Measurements from ENCODE around the gene AMPH.

The AMPH gene

DNA sequence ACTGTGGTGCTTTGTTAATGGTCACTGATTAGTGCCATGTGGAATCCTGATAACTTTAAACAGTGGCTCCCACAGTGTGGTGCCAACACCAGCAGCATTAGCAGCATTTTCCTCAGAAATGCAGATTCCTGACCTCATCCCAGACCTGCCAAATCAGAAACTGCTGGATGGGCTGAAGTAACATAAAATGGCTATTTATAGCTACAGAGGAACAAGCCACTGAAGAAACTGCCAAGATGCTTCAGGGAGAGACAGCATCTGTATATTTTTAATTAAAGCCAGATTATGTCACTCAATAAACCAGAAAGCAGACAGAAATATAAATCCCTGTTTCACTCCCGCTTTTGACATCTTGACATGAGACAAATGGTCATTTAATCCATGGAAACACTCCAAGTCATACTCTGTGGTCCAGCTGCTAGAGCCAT is 178.5 kb downstream of the AMPH start:
- Histone ChIP-seq H3K23ac (ENCODE audit: low read depth, low read length, poor library complexity) (no peak overlapping the region), H4K91ac (ENCODE audit: low read depth, low read length, poor library complexity) (no peak overlapping the region), H3K9ac (ENCODE audit: low read depth, low read length, poor library complexity) (no peak overlapping the region), H2BK5ac (ENCODE audit: low read length) (no peak overlapping the region), H3K27me3 (ENCODE audit: control insufficient read depth in 3 of 3, insufficient read depth in 3 of 3, low read depth in 1 of 3, low read length in 3 of 3) (no peaks in the 10 kb centered on the region), H3K79me1 (ENCODE audit: low read depth, low read length) (no peaks in the 10 kb centered on the region), H3K27ac (replicated peaks; ENCODE audit: low read length) (no peak overlapping the region), H2AK5ac (ENCODE audit: low read depth, low read length) (no peak overlapping the region), H3K36me3 (replicated peaks in 1 of 2; ENCODE audit: control insufficient read depth in 2 of 2, insufficient read depth in 2 of 2, low read length in 2 of 2) (peaks cover 0 to 2% of the 10 kb centered on the region in 2 donors), H2BK12ac (ENCODE audit: low read length) (no peak overlapping the region), H3K18ac (ENCODE audit: low read length) (no peak overlapping the region), H3K14ac (ENCODE audit: low read length) (no peak overlapping the region), H3K4me3 (ENCODE audit: low read length in 2 of 2) (no peak overlapping the region), H2BK120ac (ENCODE audit: low read depth, low read length) (no peak overlapping the region), H3K4ac (ENCODE audit: low read length) (no peak overlapping the region), H2AFZ (ENCODE audit: low read length) (no peak overlapping the region), H3K4me1 (ENCODE audit: control insufficient read depth in 2 of 2, insufficient read depth in 1 of 2, low read depth in 1 of 2, low read length in 2 of 2) (peaks cover 0 to 2% of the 10 kb centered on the region in 2 donors), H4K8ac (ENCODE audit: low read depth, low read length) (no peak overlapping the region), H2BK15ac (ENCODE audit: low read length) (no peak overlapping the region), H3K4me2 (ENCODE audit: insufficient read depth, low read length, poor library complexity, severe bottlenecking) (no peak overlapping the region), H3K9me3 (replicated peaks in 1 of 2; ENCODE audit: control insufficient read depth in 2 of 2, insufficient read depth in 1 of 2, low read depth in 1 of 2, low read length in 2 of 2) (no peaks in the 10 kb centered on the region)
- DNase-seq (ENCODE audit: low spot score), result no peak
- no CpG with 5 or more reads among the region's 1 CpG for WGBS, 2 donors (ENCODE audit: extremely low coverage in 2 of 2, insufficient read length in 2 of 2, insufficient replicate concordance in 1 of 2)

DNA sequence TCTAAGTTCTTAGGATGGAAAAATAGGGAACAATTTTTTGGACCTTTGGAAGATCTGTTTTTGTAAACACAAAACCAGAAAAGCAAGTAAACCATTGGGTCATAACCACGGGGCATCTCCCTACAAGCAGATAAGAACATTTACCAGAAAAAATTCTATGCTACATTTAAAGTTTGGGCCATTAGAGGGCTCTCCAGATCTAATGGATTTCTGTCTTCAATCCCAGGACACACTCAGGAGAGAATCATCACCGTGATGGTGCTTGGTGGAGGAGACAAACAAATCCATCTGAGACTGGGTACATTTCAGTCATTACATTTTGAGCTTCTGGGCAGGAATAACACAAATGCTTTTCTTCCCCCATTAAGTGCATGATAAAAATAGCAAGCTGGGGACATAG is 179.3 kb downstream of the AMPH start:
- no peak overlapping the region for H3K4me2 ChIP-seq (ENCODE audit: insufficient read depth, low read length, poor library complexity, severe bottlenecking)
- H3K27ac ChIP-seq (replicated peaks; ENCODE audit: low read length), result no peak overlapping the region
- H3K4me3 ChIP-seq (ENCODE audit: low read length in 2 of 2), result no peak overlapping the region
- H3K14ac ChIP-seq (ENCODE audit: low read length), result no peak overlapping the region
- no peaks in the 10 kb centered on the region for H3K36me3 ChIP-seq (replicated peaks in 1 of 2; ENCODE audit: control insufficient read depth in 2 of 2, insufficient read depth in 2 of 2, low read length in 2 of 2)
- no peak overlapping the region for H2BK15ac ChIP-seq (ENCODE audit: low read length)
- no CpG with 5 or more reads among the region's 2 CpGs for WGBS, 2 donors (ENCODE audit: extremely low coverage in 2 of 2, insufficient read length in 2 of 2, insufficient replicate concordance in 1 of 2)
- H3K9ac ChIP-seq (ENCODE audit: low read depth, low read length, poor library complexity), result no peak overlapping the region
- no peak overlapping the region for H2AFZ ChIP-seq (ENCODE audit: low read length)
- DNase-seq (ENCODE audit: low spot score), result no peak
- H4K8ac ChIP-seq (ENCODE audit: low read depth, low read length), result no peak overlapping the region
- peaks cover 0 to 2% of the 10 kb centered on the region in 2 donors for H3K4me1 ChIP-seq (ENCODE audit: control insufficient read depth in 2 of 2, insufficient read depth in 1 of 2, low read depth in 1 of 2, low read length in 2 of 2)
- H3K79me1 ChIP-seq (ENCODE audit: low read depth, low read length), result no peaks in the 10 kb centered on the region
- no peak overlapping the region for H2AK5ac ChIP-seq (ENCODE audit: low read depth, low read length)
- H2BK120ac ChIP-seq (ENCODE audit: low read depth, low read length), result no peak overlapping the region
- H2BK5ac ChIP-seq (ENCODE audit: low read length), result no peak overlapping the region
- H3K9me3 ChIP-seq (replicated peaks in 1 of 2; ENCODE audit: control insufficient read depth in 2 of 2, insufficient read depth in 1 of 2, low read depth in 1 of 2, low read length in 2 of 2), result no peaks in the 10 kb centered on the region
- H3K18ac ChIP-seq (ENCODE audit: low read length), result no peak overlapping the region
- H3K23ac ChIP-seq (ENCODE audit: low read depth, low read length, poor library complexity), result no peak overlapping the region
- no peaks in the 10 kb centered on the region for H3K27me3 ChIP-seq (ENCODE audit: control insufficient read depth in 3 of 3, insufficient read depth in 3 of 3, low read depth in 1 of 3, low read length in 3 of 3)
- no peak overlapping the region for H2BK12ac ChIP-seq (ENCODE audit: low read length)
- no peak overlapping the region for H3K4ac ChIP-seq (ENCODE audit: low read length)
- no peak overlapping the region for H4K91ac ChIP-seq (ENCODE audit: low read depth, low read length, poor library complexity)

DNA sequence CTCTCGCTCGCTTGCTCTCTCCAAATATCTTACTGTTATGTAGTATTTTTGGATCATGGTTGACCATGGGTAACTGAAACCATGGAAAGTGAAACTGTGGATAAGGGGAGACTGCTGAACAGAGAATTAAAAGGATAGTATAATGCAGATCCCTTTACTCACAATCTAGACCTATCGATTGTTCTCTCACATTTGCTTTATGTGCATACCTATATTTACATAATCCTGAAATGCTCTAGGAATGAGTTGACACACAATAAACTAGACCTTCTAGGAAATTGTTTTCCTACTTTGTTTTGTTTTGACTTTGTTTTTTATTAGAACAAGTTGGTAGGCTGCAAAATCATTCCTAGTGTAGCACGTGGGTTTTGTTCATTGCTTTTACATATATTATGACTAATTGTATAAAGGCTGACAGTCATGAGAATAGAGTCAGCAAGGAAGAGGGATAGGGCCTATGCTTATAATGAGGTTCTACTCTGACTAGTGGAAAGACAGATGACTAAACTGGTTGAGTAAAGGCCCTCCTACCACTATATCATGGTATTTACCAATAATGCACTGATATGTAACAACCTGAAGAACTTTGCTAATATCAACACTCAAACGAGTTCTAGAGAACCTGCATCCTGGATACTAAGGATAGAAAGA is 182.5 kb downstream of the AMPH start:
- WGBS, 2 donors (ENCODE audit: extremely low coverage in 2 of 2, insufficient read length in 2 of 2, insufficient replicate concordance in 1 of 2), result no CpG with 5 or more reads among the region's 5 CpGs
- Histone ChIP-seq H2BK15ac (ENCODE audit: low read length) (no peak overlapping the region), H3K36me3 (replicated peaks in 1 of 2; ENCODE audit: control insufficient read depth in 2 of 2, insufficient read depth in 2 of 2, low read length in 2 of 2) (peaks cover 0 to 2% of the 10 kb centered on the region in 2 donors), H3K9me3 (replicated peaks in 1 of 2; ENCODE audit: control insufficient read depth in 2 of 2, insufficient read depth in 1 of 2, low read depth in 1 of 2, low read length in 2 of 2) (no peaks in the 10 kb centered on the region), H2BK12ac (ENCODE audit: low read length) (no peak overlapping the region), H3K9ac (ENCODE audit: low read depth, low read length, poor library complexity) (no peak overlapping the region), H3K4ac (ENCODE audit: low read length) (no peak overlapping the region), H4K8ac (ENCODE audit: low read depth, low read length) (no peak overlapping the region), H4K91ac (ENCODE audit: low read depth, low read length, poor library complexity) (no peak overlapping the region), H3K4me2 (ENCODE audit: insufficient read depth, low read length, poor library complexity, severe bottlenecking) (no peak overlapping the region), H3K14ac (ENCODE audit: low read length) (no peak overlapping the region), H3K4me1 (ENCODE audit: control insufficient read depth in 2 of 2, insufficient read depth in 1 of 2, low read depth in 1 of 2, low read length in 2 of 2) (peaks cover 0 to 2% of the 10 kb centered on the region in 2 donors), H3K23ac (ENCODE audit: low read depth, low read length, poor library complexity) (no peak overlapping the region), H2BK120ac (ENCODE audit: low read depth, low read length) (no peak overlapping the region), H3K4me3 (ENCODE audit: low read length in 2 of 2) (no peak overlapping the region), H2AFZ (ENCODE audit: low read length) (no peak overlapping the region), H3K79me1 (ENCODE audit: low read depth, low read length) (no peaks in the 10 kb centered on the region), H3K27ac (replicated peaks; ENCODE audit: low read length) (no peak overlapping the region), H3K18ac (ENCODE audit: low read length) (no peak overlapping the region), H2AK5ac (ENCODE audit: low read depth, low read length) (no peak overlapping the region), H3K27me3 (ENCODE audit: control insufficient read depth in 3 of 3, insufficient read depth in 3 of 3, low read depth in 1 of 3, low read length in 3 of 3) (no peaks in the 10 kb centered on the region), H2BK5ac (ENCODE audit: low read length) (no peak overlapping the region)
- DNase-seq (ENCODE audit: low spot score), result no peak

- Histone ChIP-seq H3K4me1 (ENCODE audit: control insufficient read depth in 2 of 2, insufficient read depth in 1 of 2, low read depth in 1 of 2, low read length in 2 of 2) (no peaks in the 10 kb centered on the region), H3K79me1 (ENCODE audit: low read depth, low read length) (no peaks in the 10 kb centered on the region), H3K4ac (ENCODE audit: low read length) (no peak overlapping the region), H3K9ac (ENCODE audit: low read depth, low read length, poor library complexity) (no peak overlapping the region), H3K14ac (ENCODE audit: low read length) (no peak overlapping the region), H3K4me3 (ENCODE audit: low read length in 2 of 2) (no peak overlapping the region), H3K27ac (replicated peaks; ENCODE audit: low read length) (no peak overlapping the region), H4K8ac (ENCODE audit: low read depth, low read length) (no peak overlapping the region), H2BK12ac (ENCODE audit: low read length) (no peak overlapping the region), H2BK120ac (ENCODE audit: low read depth, low read length) (no peak overlapping the region), H3K9me3 (replicated peaks in 1 of 2; ENCODE audit: control insufficient read depth in 2 of 2, insufficient read depth in 1 of 2, low read depth in 1 of 2, low read length in 2 of 2) (no peaks in the 10 kb centered on the region), H3K18ac (ENCODE audit: low read length) (no peak overlapping the region), H3K4me2 (ENCODE audit: insufficient read depth, low read length, poor library complexity, severe bottlenecking) (no peak overlapping the region), H3K36me3 (replicated peaks in 1 of 2; ENCODE audit: control insufficient read depth in 2 of 2, insufficient read depth in 2 of 2, low read length in 2 of 2) (peaks cover 0 to 2% of the 10 kb centered on the region in 2 donors), H3K27me3 (ENCODE audit: control insufficient read depth in 3 of 3, insufficient read depth in 3 of 3, low read depth in 1 of 3, low read length in 3 of 3) (no peaks in the 10 kb centered on the region), H2BK5ac (ENCODE audit: low read length) (no peak overlapping the region), H2BK15ac (ENCODE audit: low read length) (no peak overlapping the region), H3K23ac (ENCODE audit: low read depth, low read length, poor library complexity) (no peak overlapping the region), H2AFZ (ENCODE audit: low read length) (no peak overlapping the region), H2AK5ac (ENCODE audit: low read depth, low read length) (no peak overlapping the region), H4K91ac (ENCODE audit: low read depth, low read length, poor library complexity) (no peak overlapping the region)
- no CpG with 5 or more reads among the region's 2 CpGs for WGBS, 2 donors (ENCODE audit: extremely low coverage in 2 of 2, insufficient read length in 2 of 2, insufficient replicate concordance in 1 of 2)
- DNase-seq (ENCODE audit: low spot score), result no peak
These were observed 183.1 kb downstream of the AMPH start for GRCh38 chr7:38448054-38448453.
